ENCODE results near the gene APMAP.

DNA sequence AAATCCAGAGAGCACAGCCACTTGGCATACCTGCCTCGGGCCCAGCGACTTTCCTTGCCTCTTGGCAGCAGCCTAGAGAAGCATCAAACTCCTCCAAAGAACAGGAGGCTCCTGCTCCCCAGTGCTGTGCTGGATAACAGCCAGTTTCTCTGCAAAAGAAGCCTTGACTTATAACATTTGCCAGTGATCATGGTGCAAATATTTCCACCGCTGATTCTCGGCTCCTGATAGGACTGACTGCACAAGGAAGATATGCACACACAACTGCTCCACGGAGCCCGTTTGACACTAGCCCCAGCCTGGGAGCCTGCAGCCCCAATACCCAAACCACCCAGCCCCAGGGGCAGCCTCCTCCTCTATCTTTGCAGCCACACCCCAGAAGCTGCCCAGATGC lies 47.9 kb upstream of the APMAP start:
- TF ChIP-seq ZNF703 (CRISPR knock-in tag; IDR thresholded peaks at IDR 0.05; ENCODE audit: borderline replicate concordance) (no peak), GABPA (IDR thresholded peaks at IDR 0.05; ENCODE audit: low read depth, low read length) (no peak), GABPA (CRISPR knock-in tag; IDR thresholded peaks at IDR 0.05; ENCODE audit: low read depth) (no peak), SAFB2 (CRISPR knock-in tag; IDR thresholded peaks at IDR 0.05; ENCODE audit: borderline replicate concordance, low read depth) (no peak), KDM5A (IDR thresholded peaks at IDR 0.05; ENCODE audit: borderline replicate concordance, low read length) (no peak), TBP (CRISPR knock-in tag; IDR thresholded peaks at IDR 0.05) (no peak)
- TF ChIP-seq, protein P1, sequence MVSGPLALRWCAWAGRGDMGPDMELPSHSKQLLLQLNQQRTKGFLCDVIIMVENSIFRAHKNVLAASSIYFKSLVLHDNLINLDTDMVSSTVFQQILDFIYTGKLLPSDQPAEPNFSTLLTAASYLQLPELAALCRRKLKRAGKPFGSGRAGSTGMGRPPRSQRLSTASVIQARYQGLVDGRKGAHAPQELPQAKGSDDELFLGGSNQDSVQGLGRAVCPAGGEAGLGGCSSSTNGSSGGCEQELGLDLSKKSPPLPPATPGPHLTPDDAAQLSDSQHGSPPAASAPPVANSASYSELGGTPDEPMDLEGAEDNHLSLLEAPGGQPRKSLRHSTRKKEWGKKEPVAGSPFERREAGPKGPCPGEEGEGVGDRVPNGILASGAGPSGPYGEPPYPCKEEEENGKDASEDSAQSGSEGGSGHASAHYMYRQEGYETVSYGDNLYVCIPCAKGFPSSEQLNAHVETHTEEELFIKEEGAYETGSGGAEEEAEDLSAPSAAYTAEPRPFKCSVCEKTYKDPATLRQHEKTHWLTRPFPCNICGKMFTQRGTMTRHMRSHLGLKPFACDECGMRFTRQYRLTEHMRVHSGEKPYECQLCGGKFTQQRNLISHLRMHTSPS (CRISPR knock-in tag; IDR thresholded peaks at IDR 0.05; ENCODE audit: low read depth) = no peak
- TF ChIP-seq, protein P2, sequence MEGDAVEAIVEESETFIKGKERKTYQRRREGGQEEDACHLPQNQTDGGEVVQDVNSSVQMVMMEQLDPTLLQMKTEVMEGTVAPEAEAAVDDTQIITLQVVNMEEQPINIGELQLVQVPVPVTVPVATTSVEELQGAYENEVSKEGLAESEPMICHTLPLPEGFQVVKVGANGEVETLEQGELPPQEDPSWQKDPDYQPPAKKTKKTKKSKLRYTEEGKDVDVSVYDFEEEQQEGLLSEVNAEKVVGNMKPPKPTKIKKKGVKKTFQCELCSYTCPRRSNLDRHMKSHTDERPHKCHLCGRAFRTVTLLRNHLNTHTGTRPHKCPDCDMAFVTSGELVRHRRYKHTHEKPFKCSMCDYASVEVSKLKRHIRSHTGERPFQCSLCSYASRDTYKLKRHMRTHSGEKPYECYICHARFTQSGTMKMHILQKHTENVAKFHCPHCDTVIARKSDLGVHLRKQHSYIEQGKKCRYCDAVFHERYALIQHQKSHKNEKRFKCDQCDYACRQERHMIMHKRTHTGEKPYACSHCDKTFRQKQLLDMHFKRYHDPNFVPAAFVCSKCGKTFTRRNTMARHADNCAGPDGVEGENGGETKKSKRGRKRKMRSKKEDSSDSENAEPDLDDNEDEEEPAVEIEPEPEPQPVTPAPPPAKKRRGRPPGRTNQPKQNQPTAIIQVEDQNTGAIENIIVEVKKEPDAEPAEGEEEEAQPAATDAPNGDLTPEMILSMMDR (CRISPR knock-in tag; IDR thresholded peaks at IDR 0.05) = no peak
- TF ChIP-seq, protein P3, sequence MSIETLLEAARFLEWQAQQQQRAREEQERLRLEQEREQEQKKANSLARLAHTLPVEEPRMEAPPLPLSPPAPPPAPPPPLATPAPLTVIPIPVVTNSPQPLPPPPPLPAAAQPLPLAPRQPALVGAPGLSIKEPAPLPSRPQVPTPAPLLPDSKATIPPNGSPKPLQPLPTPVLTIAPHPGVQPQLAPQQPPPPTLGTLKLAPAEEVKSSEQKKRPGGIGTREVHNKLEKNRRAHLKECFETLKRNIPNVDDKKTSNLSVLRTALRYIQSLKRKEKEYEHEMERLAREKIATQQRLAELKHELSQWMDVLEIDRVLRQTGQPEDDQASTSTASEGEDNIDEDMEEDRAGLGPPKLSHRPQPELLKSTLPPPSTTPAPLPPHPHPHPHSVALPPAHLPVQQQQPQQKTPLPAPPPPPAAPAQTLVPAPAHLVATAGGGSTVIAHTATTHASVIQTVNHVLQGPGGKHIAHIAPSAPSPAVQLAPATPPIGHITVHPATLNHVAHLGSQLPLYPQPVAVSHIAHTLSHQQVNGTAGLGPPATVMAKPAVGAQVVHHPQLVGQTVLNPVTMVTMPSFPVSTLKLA (IDR thresholded peaks at IDR 0.05) = no peak

Measured in HepG2 (cell line).